K562 (cell line): ENCODE data around the gene PSRC1.

Source experiments
- BACH1 ChIP-seq: fragments of 200-800 bp; sonication (Bioruptor generic); IDR thresholded peaks from 2 replicates; pipeline ENCODE4 v1.6.1; 2016; ENCODE audit warnings: missing genetic modification characterization, missing compliant biosample characterization
- CTCF ChIP-seq, 3 experiments: IDR thresholded peaks in 2 of 3; conservative IDR thresholded peaks in 1 of 3; 2 replicates each; pipeline ENCODE4 v1.5.1; 2011 to 2012; ENCODE audit warnings: low read length in 3 of 3, mild to moderate bottlenecking in 3 of 3, control low read depth in 2 of 3, improper control_type of control experiment in 1 of 3, inconsistent platforms in 1 of 3, low read depth in 1 of 3, mixed read lengths in 1 of 3, moderate library complexity in 1 of 3; ENCODE audit not compliant: insufficient read depth in 2 of 3
- EGR1 ChIP-seq: fragments of 450-650 bp; conservative IDR thresholded peaks from 2 replicates; pipeline ENCODE4 v1.6.1; 2017; ENCODE audit warnings: mild to moderate bottlenecking
- EP300 ChIP-seq: IDR thresholded peaks from 2 replicates; pipeline ENCODE4 v1.6.1; 2012; ENCODE audit warnings: low read length, improper control_type of control experiment
- GABPA ChIP-seq: fragments of 200-800 bp; sonication (Bioruptor generic); conservative IDR thresholded peaks from 2 replicates; pipeline ENCODE4 v1.6.1; 2016; ENCODE audit warnings: low read depth, missing genetic modification characterization, missing compliant biosample characterization
- HMG20A ChIP-seq: fragments of 450-650 bp; formaldehyde crosslinking; conservative IDR thresholded peaks from 2 replicates; pipeline ENCODE4 v1.4.0; 2020; ENCODE audit warnings: mild to moderate bottlenecking, mixed read lengths
- NFYB ChIP-seq: IDR thresholded peaks from 2 replicates; pipeline ENCODE4 v1.6.1; 2011; ENCODE audit warnings: mild to moderate bottlenecking, moderate library complexity; ENCODE audit not compliant: insufficient read length; ENCODE audit errors: extremely low read depth
- PRMT5 ChIP-seq: sonication (generic); formaldehyde crosslinking; IDR thresholded peaks from 2 replicates; pipeline ENCODE4 v1.5.0; 2020; ENCODE audit warnings: missing genetic modification reagents
- ZFP1 ChIP-seq: fragments of 450-650 bp; formaldehyde crosslinking; IDR thresholded peaks from 2 replicates; pipeline ENCODE4 v1.4.0; 2020; ENCODE audit warnings: mild to moderate bottlenecking, mixed read lengths
- ZNF696 ChIP-seq: fragments of 250-450 bp; sonication (Bioruptor Pico); conservative IDR thresholded peaks from 2 replicates; pipeline ENCODE4 v1.4.0; 2020; ENCODE audit warnings: mild to moderate bottlenecking, moderate library complexity
- ZNF740 ChIP-seq, 3 experiments: fragments of 200-800 bp in 1 of 3; sonication (Bioruptor generic) in 1 of 3; sonication (generic) in 1 of 3; formaldehyde crosslinking in 1 of 3; IDR thresholded peaks; 2 replicates each; pipeline versions ENCODE4 v1.6.1 to v1.8.0; 2016 to 2022; ENCODE audit warnings: mild to moderate bottlenecking in 2 of 3, missing compliant biosample characterization in 2 of 3, missing genetic modification characterization in 2 of 3, missing genetic modification reagents in 1 of 3

- TF ChIP-seq GABPA (no peak), HMG20A (CRISPR knock-in tag) (no peak), ZNF696 (no peak), CTCF (IDR thresholded peaks at IDR 0.05 in 2 of 3, conservative IDR thresholded peaks at IDR 0.05 in 1 of 3; ENCODE audit: insufficient read depth in 2 of 3, low read depth in 1 of 3, low read length in 3 of 3) (no peak), ZNF740 (CRISPR knock-in tag; IDR thresholded peaks at IDR 0.05) (no peak), ZNF740 (tag; IDR thresholded peaks at IDR 0.05) (no peak), PRMT5 (no peak), EP300 (no peak), EGR1 (no peak), NFYB (no peak), BACH1 (tag) (no peak), ZFP1 (no peak)
Observed at GRCh38 chr1:109327285-109327684, 44.3 kb upstream of the PSRC1 start.
